ENCODE results near the gene HDAC5. TPM values are rescaled to one million over a fixed set of nuclear protein-coding genes. Genes with fewer than 3 reads are reported as not detected.

The HDAC5 gene
- total RNA-seq, 2 experiments from 2014 or later = 31.4 to 41.5 TPM

DNA sequence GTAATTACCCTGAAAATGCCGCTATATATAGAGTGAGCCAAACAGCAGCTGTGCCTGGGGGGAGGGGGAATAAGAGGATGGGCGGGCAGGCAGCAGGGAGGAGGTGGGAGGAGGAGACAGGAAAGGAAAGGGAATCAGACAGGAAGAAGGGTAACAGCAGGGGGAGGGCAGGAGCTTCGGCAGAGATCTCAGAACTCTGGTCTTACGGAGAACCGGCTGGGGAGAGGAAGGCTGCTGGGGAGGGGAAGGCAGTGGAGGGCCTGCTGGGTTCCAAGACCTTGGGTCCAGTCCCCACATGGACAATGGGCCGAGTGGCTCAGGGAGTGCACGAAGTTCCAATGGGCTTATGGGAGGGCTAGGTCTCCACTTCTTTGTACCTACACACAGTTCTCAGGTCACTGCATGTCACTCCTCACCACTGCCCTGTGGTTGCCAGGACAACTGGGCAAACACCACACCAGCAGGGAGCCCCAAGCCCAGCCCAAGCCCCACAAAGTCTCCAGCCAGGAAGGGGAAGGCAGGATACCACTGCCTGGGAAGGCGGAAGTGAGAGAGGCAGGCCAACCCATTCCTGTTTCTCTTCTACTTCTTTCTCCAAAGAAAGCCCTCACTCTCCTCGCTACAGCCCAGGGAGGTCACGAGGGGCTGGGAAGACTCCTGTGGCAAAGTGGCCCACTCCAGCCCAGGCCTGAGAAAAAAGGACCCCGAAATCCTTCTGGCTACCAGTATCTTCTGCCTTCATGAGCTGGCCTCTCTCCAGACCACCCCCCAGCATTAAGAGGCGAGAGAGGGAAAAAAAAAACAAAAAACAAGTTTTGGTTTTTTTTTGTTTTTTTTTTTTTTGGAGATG, 27.6 kb downstream of the HDAC5 start:
- ChIA-PET CTCF (ENCODE audit: unreplicated experiment) (no interaction called here), POLR2A (no interaction called here)
- Histone ChIP-seq H3K27ac (ENCODE audit: low read depth, low read length, poor library complexity, severe bottlenecking) (no peak overlapping the region), H3K4me3 (ENCODE audit: low read depth, low read length, poor library complexity, severe bottlenecking) (no peak overlapping the region), H2AFZ (ENCODE audit: low read length) (no peak overlapping the region), H3K4me2 (ENCODE audit: low read length) (no peak overlapping the region), H3K4me1 (ENCODE audit: insufficient read depth, low read length, poor library complexity, severe bottlenecking) (peaks cover 14% of the 10 kb centered on the region), H3K9me3 (ENCODE audit: low read length) (no peaks in the 10 kb centered on the region), H4K20me1 (ENCODE audit: insufficient read depth, low read length) (no peaks in the 10 kb centered on the region), H3K36me3 (ENCODE audit: insufficient read depth, low read length) (peaks cover 12% of the 10 kb centered on the region; the same call in 1 of the 2 replicates), H3K79me2 (ENCODE audit: insufficient read depth, low read depth, low read length) (no peaks in the 10 kb centered on the region), H3K9me2 (ENCODE audit: insufficient read depth, low read length) (no peaks in the 10 kb centered on the region)
- intact Hi-C loops (cut with micrococcal nuclease; ENCODE audit: unreplicated experiment) = loop anchor here (5.0 kb wide), 1 partner anchor 154 kb away; the partner anchor contains the start of gene PPY
- DNase-seq (ENCODE audit: low spot score) = no peak
- TF ChIP-seq EZH2phosphoT487 (IDR thresholded peaks at IDR 0.05; ENCODE audit: borderline replicate concordance, low read depth, low read length) (no peak), CTCF (conservative IDR thresholded peaks at IDR 0.05; ENCODE audit: low read length) (no peak)
- no TSS peak for BruUV-seq (replicated peaks)

DNA sequence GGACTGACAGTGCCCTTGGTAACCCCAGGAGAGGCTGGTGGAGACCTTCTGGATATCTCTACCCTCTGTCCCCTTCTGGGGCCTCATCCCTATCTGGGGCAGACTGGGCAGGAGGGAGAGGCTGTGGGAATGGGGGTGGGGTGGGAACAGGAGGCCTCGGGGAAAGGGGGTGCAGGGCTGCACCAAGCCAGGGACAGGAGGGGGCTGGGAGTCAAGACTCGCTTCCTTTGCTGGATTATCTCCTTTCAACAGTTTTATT, 28.1 kb downstream of the HDAC5 start:
- Histone ChIP-seq H3K79me2 (ENCODE audit: insufficient read depth, low read depth, low read length) (no peaks in the 10 kb centered on the region), H3K27ac (ENCODE audit: low read depth, low read length, poor library complexity, severe bottlenecking) (no peak overlapping the region), H4K20me1 (ENCODE audit: insufficient read depth, low read length) (no peaks in the 10 kb centered on the region), H3K4me2 (ENCODE audit: low read length) (no peak overlapping the region), H3K4me1 (ENCODE audit: insufficient read depth, low read length, poor library complexity, severe bottlenecking) (peaks cover 14% of the 10 kb centered on the region), H3K4me3 (ENCODE audit: low read depth, low read length, poor library complexity, severe bottlenecking) (no peak overlapping the region), H3K9me2 (ENCODE audit: insufficient read depth, low read length) (no peaks in the 10 kb centered on the region), H2AFZ (ENCODE audit: low read length) (no peak overlapping the region), H3K9me3 (ENCODE audit: low read length) (no peaks in the 10 kb centered on the region), H3K36me3 (ENCODE audit: insufficient read depth, low read length) (peaks cover 13% of the 10 kb centered on the region; the same call in 1 of the 2 replicates)
- intact Hi-C loops (cut with micrococcal nuclease; ENCODE audit: unreplicated experiment) = loop anchor here (5.0 kb wide), 1 partner anchor 153 kb away; the partner anchor contains the start of gene PPY
- no peak for DNase-seq (ENCODE audit: low spot score)
- TF ChIP-seq CTCF (conservative IDR thresholded peaks at IDR 0.05; ENCODE audit: low read length) = no peak
- CTCF ChIA-PET (ENCODE audit: unreplicated experiment) = no interaction called here
- no TSS peak for BruUV-seq (replicated peaks)
- POLR2A ChIA-PET = no interaction called here

GRCh38 chr17:44094701-44095387, 28.6 kb downstream of the HDAC5 start:
- intact Hi-C loops (cut with micrococcal nuclease; ENCODE audit: unreplicated experiment) = loop anchor here (5.0 kb wide), 1 partner anchor 153 kb away; the partner anchor contains the start of gene PPY
- no peak for TF ChIP-seq CTCF (conservative IDR thresholded peaks at IDR 0.05; ENCODE audit: low read length)
- TF ChIP-seq EZH2phosphoT487 (IDR thresholded peaks at IDR 0.05; ENCODE audit: borderline replicate concordance, low read depth, low read length) = no peak
- POLR2A ChIA-PET = no interaction called here
- no peak overlapping the region for H3K4me3 ChIP-seq (ENCODE audit: low read depth, low read length, poor library complexity, severe bottlenecking)
- peaks cover 13% of the 10 kb centered on the region for H3K36me3 ChIP-seq (ENCODE audit: insufficient read depth, low read length)
- no peak overlapping the region for H3K4me2 ChIP-seq (ENCODE audit: low read length)
- no peaks in the 10 kb centered on the region for H4K20me1 ChIP-seq (ENCODE audit: insufficient read depth, low read length)
- no peaks in the 10 kb centered on the region for H3K9me3 ChIP-seq (ENCODE audit: low read length)
- BruUV-seq (replicated peaks) = no TSS peak
- no peak overlapping the region for H2AFZ ChIP-seq (ENCODE audit: low read length)
- H3K79me2 ChIP-seq (ENCODE audit: insufficient read depth, low read depth, low read length) = no peaks in the 10 kb centered on the region
- DNase-seq (ENCODE audit: low spot score) = no peak
- H3K4me1 ChIP-seq (ENCODE audit: insufficient read depth, low read length, poor library complexity, severe bottlenecking) = peaks cover 14% of the 10 kb centered on the region
- H3K27ac ChIP-seq (ENCODE audit: low read depth, low read length, poor library complexity, severe bottlenecking) = no peak overlapping the region
- H3K9me2 ChIP-seq (ENCODE audit: insufficient read depth, low read length) = no peaks in the 10 kb centered on the region
- CTCF ChIA-PET (ENCODE audit: unreplicated experiment) = no interaction called here

All from OCI-LY7 (cell line).